ENCODE results near the gene UQCRFS1. TPM values are rescaled to one million over a fixed set of nuclear protein-coding genes. Genes with fewer than 3 reads are reported as not detected.

Gene UQCRFS1
- total RNA-seq, 4 donors from 2014 or later: 22.4 to 46.6 (median 27.6) TPM

- TF ChIP-seq, protein P1, sequence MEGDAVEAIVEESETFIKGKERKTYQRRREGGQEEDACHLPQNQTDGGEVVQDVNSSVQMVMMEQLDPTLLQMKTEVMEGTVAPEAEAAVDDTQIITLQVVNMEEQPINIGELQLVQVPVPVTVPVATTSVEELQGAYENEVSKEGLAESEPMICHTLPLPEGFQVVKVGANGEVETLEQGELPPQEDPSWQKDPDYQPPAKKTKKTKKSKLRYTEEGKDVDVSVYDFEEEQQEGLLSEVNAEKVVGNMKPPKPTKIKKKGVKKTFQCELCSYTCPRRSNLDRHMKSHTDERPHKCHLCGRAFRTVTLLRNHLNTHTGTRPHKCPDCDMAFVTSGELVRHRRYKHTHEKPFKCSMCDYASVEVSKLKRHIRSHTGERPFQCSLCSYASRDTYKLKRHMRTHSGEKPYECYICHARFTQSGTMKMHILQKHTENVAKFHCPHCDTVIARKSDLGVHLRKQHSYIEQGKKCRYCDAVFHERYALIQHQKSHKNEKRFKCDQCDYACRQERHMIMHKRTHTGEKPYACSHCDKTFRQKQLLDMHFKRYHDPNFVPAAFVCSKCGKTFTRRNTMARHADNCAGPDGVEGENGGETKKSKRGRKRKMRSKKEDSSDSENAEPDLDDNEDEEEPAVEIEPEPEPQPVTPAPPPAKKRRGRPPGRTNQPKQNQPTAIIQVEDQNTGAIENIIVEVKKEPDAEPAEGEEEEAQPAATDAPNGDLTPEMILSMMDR (IDR thresholded peaks at IDR 0.05; ENCODE audit: low read depth): no peak
Measured at GRCh38 chr19:29172302-29172701, 40.6 kb downstream of the UQCRFS1 start.

GRCh38 chr19:29171525-29171924 is 41.4 kb downstream of the UQCRFS1 start:
- TF ChIP-seq, protein P1 (IDR thresholded peaks at IDR 0.05; ENCODE audit: low read depth): no peak

GRCh38 chr19:29170554-29170953 is 42.4 kb downstream of the UQCRFS1 start:
- TF ChIP-seq, protein P1 (IDR thresholded peaks at IDR 0.05; ENCODE audit: low read depth): no peak

DNA sequence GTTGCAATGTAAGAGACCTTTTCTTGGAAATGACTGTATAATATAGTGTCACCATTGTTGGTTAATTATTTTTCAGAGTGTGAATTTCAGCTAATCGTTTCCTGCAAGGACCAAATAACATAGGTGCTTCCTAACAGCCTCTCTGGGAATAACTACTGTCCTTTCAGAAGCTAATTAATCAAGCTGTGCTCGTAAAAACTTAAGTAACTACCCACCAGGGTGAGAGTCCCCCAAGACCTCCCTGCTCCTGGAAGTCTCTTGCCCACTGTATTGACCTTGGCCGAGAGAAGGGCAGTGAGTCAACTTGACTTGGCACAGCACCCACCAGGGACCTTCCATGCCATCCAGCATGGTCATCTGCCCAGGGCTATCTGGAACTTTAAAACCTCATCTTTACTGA is 50.3 kb downstream of the UQCRFS1 start:
- TF ChIP-seq, protein P1 (IDR thresholded peaks at IDR 0.05; ENCODE audit: low read depth): no peak

DNA sequence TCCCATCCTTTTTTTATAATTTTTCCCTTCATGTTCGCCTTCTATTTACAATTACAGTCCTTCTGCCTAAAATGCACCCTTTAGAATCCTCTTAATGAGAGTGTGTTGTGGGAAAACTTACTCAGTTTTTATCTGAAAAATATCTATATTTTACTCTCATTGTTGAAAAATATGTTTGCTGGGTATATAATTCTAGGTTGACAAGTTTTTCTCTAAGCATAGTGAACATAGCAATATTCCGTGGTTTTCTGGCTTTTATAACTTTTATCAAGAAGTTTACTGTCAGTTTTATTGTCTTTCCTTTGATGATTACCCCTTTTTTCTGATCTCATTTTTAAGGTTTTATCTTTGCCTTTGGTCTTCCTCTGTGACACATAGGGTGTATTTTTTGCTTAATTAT is 57.3 kb downstream of the UQCRFS1 start:
- TF ChIP-seq, protein P1 (IDR thresholded peaks at IDR 0.05; ENCODE audit: low read depth): no peak

Small RNAs within 50 kb of the gene (small RNA-seq; reads per million reads assigned to genes)
- not detected for gene RN7SL340P

All from subcutaneous adipose tissue (tissue), 4 donors.